Stimulated activated CD4-positive, alpha-beta T cell treated with anti-CD3 and anti-CD28 coated beads, Interleukin-1b, Interleukin-23, amount 100 ng/mL, for 1 hour (primary cell): ENCODE data around the gene POU5F1.
"Not testable (repeated sequence)": the region's sequence is repeated elsewhere in the genome, so short reads cannot be mapped to it uniquely, and the experiment has no call there.

Experiments
- DNase-seq, 2 donors: peaks; one replicate each; pipeline ENCODE4 v3.0.0-alpha.2; 2020; ENCODE audit warnings: low read depth in 2 of 2

Gene POU5F1

DNA sequence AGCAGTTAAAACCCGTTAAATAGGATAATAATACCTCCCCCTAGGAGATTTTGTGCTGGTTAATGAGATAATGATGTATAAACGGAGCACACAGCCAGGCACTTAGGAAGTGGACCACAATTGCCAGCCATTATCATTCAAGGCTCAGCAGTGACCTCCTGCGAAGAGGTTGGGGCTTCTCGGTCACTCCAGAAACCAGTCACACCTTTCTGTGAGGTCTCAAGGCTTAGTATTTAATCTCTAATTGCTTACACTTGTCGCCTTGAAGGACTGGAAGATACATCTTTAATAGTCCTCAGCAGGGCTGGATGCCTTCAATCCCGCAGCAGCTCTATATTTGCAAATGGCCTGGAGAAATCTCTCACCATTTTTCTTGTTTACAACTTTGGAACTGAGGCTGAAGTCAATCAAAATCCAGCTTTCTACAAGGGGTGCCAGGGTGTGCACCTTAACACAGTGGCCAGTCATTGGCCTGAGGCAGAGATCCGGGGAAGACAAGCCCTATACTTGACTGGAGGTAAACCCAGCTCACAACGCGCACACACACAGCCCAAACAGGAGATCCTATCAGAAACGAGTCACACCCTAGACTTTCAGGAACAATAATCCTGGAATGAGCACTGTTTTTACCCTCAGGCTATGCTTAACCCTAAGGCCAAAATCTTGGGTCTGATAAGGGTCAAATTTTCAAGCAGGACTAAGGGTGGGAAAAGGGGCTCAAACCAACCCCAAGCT lies 1.2 kb downstream of the POU5F1 start:
- no peak for DNase-seq

GRCh38 chr6:31168606-31169005 lies 1.9 kb downstream of the POU5F1 start:
- no peak for DNase-seq

DNA sequence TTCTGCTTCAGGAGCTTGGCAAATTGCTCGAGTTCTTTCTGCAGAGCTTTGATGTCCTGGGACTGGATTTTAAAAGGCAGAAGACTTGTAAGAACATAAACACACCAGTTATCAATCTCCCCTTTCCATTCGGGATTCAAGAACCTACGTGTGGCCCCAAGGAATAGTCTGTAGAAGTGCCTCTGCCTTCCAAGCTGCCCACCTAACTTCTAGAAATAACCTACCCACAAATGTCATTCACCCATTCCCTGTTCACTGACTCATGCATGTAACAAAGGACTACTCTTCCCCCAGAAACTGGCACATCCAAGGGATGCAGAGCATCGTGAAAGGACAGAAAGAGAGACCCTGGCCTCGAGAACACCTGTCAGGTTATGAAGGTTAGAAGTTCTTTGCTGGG lies 4.5 kb downstream of the POU5F1 start:
- no peak for DNase-seq

- DNase-seq: not testable (repeated sequence)
Observed at GRCh38 chr6:31165064-31165832, 5.2 kb downstream of the POU5F1 start.

DNA sequence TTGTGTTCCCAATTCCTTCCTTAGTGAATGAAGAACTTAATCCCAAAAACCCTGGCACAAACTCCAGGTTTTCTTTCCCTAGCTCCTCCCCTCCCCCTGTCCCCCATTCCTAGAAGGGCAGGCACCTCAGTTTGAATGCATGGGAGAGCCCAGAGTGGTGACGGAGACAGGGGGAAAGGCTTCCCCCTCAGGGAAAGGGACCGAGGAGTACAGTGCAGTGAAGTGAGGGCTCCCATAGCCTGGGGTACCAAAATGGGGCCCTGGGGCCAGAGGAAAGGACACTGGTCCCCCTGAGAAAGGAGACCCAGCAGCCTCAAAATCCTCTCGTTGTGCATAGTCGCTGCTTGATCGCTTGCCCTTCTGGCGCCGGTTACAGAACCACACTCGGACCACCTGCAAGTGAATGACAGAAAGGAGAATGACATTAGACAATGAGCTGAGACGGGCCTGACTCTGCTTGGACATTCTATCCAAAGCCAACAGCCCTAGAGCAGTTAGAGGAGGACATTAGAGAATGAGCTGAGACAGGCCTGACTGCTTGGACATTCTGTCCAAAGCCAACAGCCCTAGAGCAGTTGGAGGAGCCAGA lies 5.9 kb downstream of the POU5F1 start:
- not testable (repeated sequence) for DNase-seq

DNA sequence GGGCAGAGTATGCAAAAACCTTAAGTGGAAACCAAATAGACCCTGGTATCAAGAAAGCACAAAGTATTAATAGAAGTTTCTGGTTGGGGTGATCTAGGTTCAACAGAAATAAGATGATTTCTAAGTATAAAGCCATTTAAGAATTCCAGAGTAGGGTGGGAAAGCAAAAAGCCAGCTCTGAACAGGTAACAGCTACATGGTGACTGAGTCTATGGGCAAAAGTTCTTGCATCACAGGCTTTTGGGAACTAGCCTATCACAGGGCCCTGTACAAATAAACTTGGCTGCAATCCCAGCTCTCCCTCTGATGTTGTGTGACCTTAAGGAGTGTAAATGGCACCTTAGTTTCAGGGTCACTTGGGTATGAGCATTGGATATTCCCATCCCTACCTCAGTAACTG lies 6.6 kb downstream of the POU5F1 start:
- DNase-seq: no peak

DNA sequence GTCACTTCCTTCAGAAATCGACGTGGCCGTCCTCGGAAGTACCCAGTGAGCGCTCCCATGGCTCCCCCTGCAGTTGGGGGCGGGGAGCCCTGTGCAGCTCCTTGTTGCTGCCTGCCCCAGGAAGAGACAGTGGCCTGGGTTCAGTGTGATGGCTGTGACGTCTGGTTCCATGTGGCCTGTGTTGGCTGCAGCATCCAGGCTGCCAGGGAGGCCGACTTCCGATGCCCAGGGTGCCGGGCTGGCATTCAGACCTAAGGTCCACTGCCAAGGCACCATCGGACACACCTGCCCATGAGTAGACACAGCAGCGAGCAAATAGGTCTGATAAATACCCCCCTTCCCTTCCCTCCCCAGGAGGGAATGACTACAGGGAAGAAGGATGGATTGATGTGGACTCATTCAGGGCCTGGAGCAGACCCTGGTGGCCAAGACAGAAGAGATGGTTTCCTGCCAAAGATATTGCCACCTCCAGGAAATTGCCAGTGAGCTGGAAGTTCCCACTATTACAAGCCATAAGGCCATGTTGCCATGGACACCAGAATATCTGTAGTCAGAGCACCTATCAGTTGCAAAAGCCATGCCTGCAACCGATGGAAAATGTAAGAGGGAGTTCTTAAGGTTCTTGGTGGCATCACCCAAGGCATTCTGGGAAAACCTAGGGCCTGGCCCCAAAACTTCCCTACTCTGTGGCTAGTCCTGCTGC lies 7.9 kb downstream of the POU5F1 start:
- no peak for DNase-seq

DNA sequence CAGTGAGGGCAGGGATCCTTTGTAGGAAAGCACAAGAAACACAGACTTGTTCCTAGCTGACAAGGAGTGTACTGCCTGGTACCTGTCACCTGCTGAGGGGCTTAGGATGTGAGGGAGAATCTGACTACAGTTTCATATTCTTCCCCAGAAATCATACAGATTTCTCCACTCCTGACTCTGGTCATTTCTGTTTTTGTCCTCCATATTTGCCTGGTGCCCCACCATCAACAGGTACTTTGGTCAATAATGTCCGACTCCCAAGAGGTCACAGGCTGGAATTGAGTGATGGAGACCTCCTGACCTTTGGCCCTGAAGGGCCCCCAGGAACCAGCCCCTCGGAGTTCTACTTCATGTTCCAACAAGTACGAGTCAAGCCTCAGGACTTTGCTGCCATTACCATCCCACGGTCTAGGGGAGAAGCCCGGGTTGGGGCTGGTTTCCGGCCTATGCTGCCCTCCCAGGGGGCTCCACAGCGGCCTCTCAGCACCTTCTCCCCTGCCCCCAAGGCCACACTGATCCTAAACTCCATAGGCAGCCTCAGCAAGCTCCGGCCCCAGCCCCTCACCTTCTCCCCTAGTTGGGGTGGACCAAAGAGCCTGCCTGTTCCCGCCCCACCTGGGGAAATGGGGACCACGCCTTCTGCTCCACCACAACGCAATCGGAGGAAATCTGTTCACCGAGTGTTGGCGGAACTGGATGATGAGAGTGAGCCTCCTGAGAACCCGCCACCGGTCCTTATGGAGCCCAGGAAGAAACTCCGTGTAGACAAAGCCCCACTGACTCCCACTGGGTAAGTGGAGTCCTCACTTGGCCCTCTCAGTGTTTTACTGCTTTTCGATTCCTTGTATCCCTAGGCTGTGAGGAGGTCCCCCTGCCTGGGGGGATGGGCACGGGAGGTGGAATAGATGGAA lies 9.0 kb downstream of the POU5F1 start:
- DNase-seq: no peak

GRCh38 chr6:31158863-31159855 lies 11.3 kb downstream of the POU5F1 start:
- no peak for DNase-seq

GRCh38 chr6:31158140-31158862 lies 12.2 kb downstream of the POU5F1 start, which contains the start of gene TCF19:
TSS of gene TCF19 (plus strand) at chr6:31158589. CDS start at chr6:31159470, 881 bp downstream.
- peak; percentile 99 for DNase-seq

DNA sequence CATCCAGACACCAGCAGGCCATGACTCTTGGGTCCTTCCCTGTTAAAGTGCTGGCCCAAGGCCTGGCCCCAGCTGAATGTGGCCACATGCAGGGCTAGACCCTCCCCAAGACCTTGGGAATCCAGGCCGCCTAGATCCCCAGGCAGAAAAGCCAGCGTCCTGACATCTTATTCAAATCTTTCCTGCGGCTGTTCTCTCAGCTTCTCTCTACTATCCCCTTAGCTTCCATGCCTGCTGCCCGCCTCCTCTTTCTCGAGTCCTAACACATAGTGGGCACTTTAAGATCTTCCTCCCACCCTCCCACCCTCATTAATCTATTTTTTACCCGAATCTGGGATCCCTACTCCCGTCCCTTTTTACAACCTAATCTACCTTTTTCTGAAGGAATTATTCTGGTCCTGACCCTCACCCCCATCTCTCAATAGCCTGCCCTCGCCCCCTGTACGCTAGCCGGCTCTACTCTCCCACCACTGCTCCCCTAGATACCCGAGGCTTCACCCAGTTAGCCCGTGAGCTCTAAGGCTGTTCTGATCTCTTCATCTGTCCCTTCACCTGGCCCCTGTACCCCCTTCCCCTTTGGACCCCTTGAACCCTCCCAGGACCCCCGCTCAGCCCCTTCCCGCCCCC lies 12.9 kb downstream of the POU5F1 start, which contains the start of gene CCHCR1:
CCHCR1 (minus strand) TSS at position 290 of the 627 bp plus-strand sequence; CDS start at position 88, 202 bp downstream.
- DNase-seq: no peak

DNA sequence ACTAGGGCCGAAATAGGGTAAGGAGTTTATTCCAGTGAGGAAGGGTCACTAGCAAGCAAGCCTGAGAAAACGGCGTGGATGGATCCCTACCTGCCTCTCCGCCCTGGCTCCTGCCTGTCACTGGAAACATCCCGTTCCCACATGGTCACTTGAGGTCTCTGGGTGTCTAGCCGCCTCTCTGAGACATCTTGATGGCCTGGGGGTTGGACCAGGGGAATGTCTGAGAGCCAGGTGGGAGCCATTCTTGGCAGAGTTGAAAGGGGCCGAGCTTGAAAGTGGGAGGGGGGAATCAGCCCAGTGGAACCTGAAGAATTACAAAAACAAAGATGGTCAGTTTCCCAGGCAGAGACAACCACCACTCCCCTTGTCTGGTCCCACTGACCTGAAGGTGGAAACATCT lies 13.8 kb downstream of the POU5F1 start:
- no peak for DNase-seq

- no peak for DNase-seq
Observed at GRCh38 chr6:31154436-31154835, 16.0 kb downstream of the POU5F1 start.

DNA sequence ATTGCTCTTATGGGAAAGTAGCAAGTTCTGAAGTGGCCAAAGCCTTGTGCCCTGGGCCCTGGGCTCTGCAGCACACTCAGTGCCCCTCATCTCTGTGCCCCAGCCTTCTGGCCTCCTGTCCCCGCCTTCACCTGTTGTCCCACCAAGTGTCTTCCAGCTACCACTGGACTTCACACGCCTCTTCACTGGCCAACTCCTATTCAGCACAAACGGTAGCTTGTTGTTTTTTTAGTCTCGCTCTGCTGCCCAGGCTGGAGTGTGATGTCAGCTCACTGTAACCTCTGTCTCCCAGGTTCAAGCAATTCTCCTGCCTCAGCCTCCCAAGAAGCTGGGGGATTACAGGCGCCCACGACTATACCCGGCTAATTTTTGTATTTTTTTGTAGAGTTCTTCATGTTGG lies 17.7 kb downstream of the POU5F1 start:
- no peak for DNase-seq

DNA sequence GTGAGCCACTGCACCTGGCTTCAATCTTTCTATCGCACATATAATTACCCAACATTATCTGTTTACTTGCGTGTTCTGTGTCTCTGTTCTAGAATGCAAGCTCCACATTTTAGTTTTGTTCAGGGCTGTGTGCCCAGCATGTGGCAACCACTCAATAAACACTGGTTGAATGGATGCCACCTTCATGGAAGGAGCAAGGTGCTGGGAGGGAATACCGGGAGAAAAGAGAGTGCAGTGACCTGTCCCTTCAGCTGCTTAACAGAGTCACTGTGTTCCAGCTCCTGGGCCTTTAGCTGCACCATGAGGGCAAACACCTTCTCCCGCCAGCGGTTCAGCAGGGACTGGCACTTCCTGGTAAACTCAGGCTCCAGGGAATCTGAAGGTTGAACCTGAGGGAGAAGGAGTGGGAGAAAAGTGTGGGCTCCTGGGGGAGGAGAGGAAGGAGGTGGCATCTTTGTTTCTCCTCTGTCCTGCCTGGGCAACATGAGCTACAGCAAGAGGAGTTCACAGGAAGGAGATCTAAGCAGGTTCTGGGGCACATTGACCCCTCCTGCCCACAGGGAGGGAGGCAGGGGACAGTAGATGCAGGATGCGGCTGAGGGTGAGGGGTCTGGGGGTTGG lies 20.5 kb downstream of the POU5F1 start:
- no peak for DNase-seq

- DNase-seq: no peak
Observed at GRCh38 chr6:31145386-31145785, 25.1 kb downstream of the POU5F1 start.

DNA sequence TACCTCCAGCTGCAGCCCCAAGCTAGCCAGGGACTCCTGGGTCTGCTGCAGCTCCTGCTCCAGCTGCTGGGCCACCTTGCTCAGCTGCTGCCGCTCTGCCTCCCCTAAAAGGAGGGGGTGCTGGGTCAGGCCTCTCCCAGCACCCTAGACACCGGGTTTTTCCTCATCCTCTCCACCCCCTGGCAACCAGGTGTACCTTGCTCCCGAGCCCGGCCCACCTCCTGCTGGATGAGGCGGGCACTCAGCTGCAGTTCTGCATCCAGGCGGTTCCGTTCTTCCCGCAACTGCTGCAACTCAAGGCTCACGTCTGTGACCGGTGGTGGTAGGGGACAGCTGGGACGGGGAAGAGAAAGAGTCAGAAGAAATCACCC lies 25.5 kb downstream of the POU5F1 start:
- no peak for DNase-seq

DNA sequence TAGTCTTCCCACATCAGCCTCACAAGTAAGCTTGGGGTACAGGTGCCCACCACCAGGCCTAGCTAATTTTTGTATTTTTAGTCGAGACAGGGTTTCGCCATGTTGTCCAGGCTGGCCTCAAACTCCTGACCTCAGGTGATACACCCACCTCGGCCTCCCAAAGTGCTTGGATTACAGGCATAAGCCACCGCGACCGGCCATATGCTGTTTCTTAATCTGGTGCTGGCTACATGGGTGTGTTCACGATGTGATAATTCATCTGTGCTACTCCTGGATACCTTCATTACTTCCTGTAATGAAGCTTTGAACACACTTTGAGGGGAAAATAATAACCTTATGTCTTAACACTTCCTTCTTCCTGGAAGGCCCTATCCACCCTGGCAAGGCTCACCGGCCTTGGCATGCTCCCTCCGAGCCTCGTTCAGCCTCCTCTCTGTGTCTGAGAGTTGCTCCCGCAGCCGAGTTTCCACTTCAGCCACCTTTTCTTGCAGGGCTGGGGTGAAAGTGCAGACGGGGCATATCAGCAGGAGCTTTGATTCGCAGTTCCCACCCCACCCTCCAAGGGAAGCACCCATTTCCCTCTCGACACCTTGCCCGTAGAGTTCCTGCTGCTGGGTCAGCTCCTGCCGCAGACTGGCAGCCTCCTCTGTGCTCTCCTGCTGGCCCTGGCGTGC lies 26.0 kb downstream of the POU5F1 start:
- no peak for DNase-seq
